GM23338 (cell line): ENCODE measurements around the gene NOD1. TPM values are rescaled to one million over a fixed set of nuclear protein-coding genes. Genes with fewer than 3 reads are reported as not detected.

Source experiments
- ATAC-seq: fragments of 200-7000 bp; cut with Tn5 transposase; 3 replicates; pipeline ENCODE4 v1.9.1; 2020
- DNase-seq: peaks from one replicate; pipeline ENCODE4 v3.0.0-alpha.2; 2015; ENCODE audit warnings: low spot score
- H2AFZ ChIP-seq: fragments of 200-600 bp; sonication (generic); 2 replicates; pipeline ENCODE4 v1.8.0; 2016; ENCODE audit warnings: antibody characterized with exemption, mild to moderate bottlenecking, moderate library complexity
- H3F3A ChIP-seq: fragments of 200-600 bp; sonication (generic); replicated peaks from 2 replicates; pipeline ENCODE4 v1.8.0; 2017; ENCODE audit warnings: antibody characterized with exemption, mixed run types, low read depth
- H3K27ac ChIP-seq: fragments of 200-600 bp; sonication (generic); 2 replicates; pipeline ENCODE4 v1.6.1; 2016; ENCODE audit warnings: low read depth
- H3K27me3 ChIP-seq: fragments of 200-600 bp; sonication (generic); 2 replicates; pipeline ENCODE4 v1.8.0; 2016; ENCODE audit warnings: mild to moderate bottlenecking, mixed run types, moderate library complexity; ENCODE audit not compliant: insufficient read depth
- H3K36me3 ChIP-seq: fragments of 200-600 bp; sonication (generic); 2 replicates; pipeline ENCODE4 v1.8.0; 2016; ENCODE audit warnings: mild to moderate bottlenecking; ENCODE audit not compliant: insufficient read depth
- H3K4me1 ChIP-seq: fragments of 200-600 bp; sonication (generic); 2 replicates; pipeline ENCODE4 v1.8.0; 2016; ENCODE audit warnings: mild to moderate bottlenecking, moderate library complexity; ENCODE audit not compliant: insufficient read depth
- H3K4me2 ChIP-seq: fragments of 200-600 bp; sonication (generic); 2 replicates; pipeline ENCODE4 v1.7.1; 2017; ENCODE audit warnings: mixed run types
- H3K4me3 ChIP-seq: fragments of 200-600 bp; sonication (generic); 2 replicates; pipeline ENCODE4 v1.6.1; 2016; ENCODE audit warnings: mixed run types
- H3K79me2 ChIP-seq: fragments of 200-600 bp; sonication (generic); replicated peaks from 2 replicates; pipeline ENCODE4 v1.8.0; 2017; ENCODE audit warnings: mild to moderate bottlenecking; ENCODE audit not compliant: insufficient read depth
- H3K9me2 ChIP-seq: fragments of 200-600 bp; sonication (generic); 2 replicates; pipeline ENCODE4 v1.8.0; 2017; ENCODE audit not compliant: insufficient read depth
- H4K20me1 ChIP-seq: fragments of 200-600 bp; sonication (generic); replicated peaks from 2 replicates; pipeline ENCODE4 v1.8.0; 2017; ENCODE audit warnings: mild to moderate bottlenecking; ENCODE audit not compliant: insufficient read depth
- H3K27ac Mint-ChIP-seq: 2 replicates; pipeline ENCODE4 v1.8.0; 2020; ENCODE audit warnings: inconsistent platforms, mild to moderate bottlenecking, moderate library complexity, mixed read lengths
- H3K27me3 Mint-ChIP-seq: 3 replicates; pipeline ENCODE4 v1.8.0; 2022; ENCODE audit warnings: low read depth, mild to moderate bottlenecking, moderate library complexity, mixed read lengths, inconsistent platforms; ENCODE audit not compliant: insufficient read depth, poor library complexity
- H3K36me3 Mint-ChIP-seq: 3 replicates; pipeline ENCODE4 v1.8.0; 2021; ENCODE audit warnings: low read depth, mild to moderate bottlenecking, inconsistent platforms, moderate library complexity, mixed read lengths
- H3K4me1 Mint-ChIP-seq: 3 replicates; pipeline ENCODE4 v1.8.0; 2020; ENCODE audit warnings: mild to moderate bottlenecking, inconsistent platforms, mixed read lengths
- H3K4me3 Mint-ChIP-seq: 3 replicates; pipeline ENCODE4 v1.8.0; 2021; ENCODE audit warnings: moderate library complexity, mild to moderate bottlenecking, inconsistent platforms, mixed read lengths
- H3K9me3 Mint-ChIP-seq: 3 replicates; pipeline ENCODE4 v1.8.0; 2020; ENCODE audit warnings: moderate library complexity, mild to moderate bottlenecking, inconsistent platforms, mixed read lengths
- CTCF ChIP-seq, 2 experiments: fragments of 200-600 bp in 1 of 2; sonication (generic) in 1 of 2; conservative IDR thresholded peaks; 2 replicates each; pipeline versions ENCODE4 v1.5.1 to v1.6.1; 2016 to 2017; ENCODE audit warnings: antibody characterized with exemption in 2 of 2, low read depth in 2 of 2, mild to moderate bottlenecking in 2 of 2, moderate library complexity in 1 of 2
- EZH2phosphoT487 ChIP-seq: fragments of 200-600 bp; sonication (generic); IDR thresholded peaks from one replicate; pipeline ENCODE4 v1.8.1; 2018; ENCODE audit warnings: antibody characterized with exemption; ENCODE audit not compliant: unreplicated experiment
- JUNB ChIP-seq: IDR thresholded peaks from one replicate; pipeline ENCODE4 v1.6.1; 2016; ENCODE audit warnings: antibody characterized with exemption; ENCODE audit not compliant: unreplicated experiment
- NANOG ChIP-seq: IDR thresholded peaks from 2 replicates; pipeline ENCODE4 v1.6.1; 2016; ENCODE audit warnings: antibody characterized with exemption, borderline replicate concordance
- POLR2AphosphoS5 ChIP-seq: IDR thresholded peaks from 2 replicates; pipeline ENCODE4 v1.6.1; 2016; ENCODE audit warnings: antibody characterized with exemption, low read depth
- REST ChIP-seq: IDR thresholded peaks from one replicate; pipeline ENCODE4 v1.6.1; 2018; ENCODE audit warnings: antibody characterized with exemption; ENCODE audit not compliant: unreplicated experiment
- STAT1 ChIP-seq: IDR thresholded peaks from one replicate; pipeline ENCODE4 v1.6.1; 2016; ENCODE audit warnings: antibody characterized with exemption; ENCODE audit not compliant: unreplicated experiment
- ZNF114 ChIP-seq: fragments of 250-450 bp; sonication (Bioruptor Pico); IDR thresholded peaks from 2 replicates; pipeline ENCODE4 v1.5.0; 2020; ENCODE audit warnings: mild to moderate bottlenecking, moderate library complexity
- ZNF331 ChIP-seq: fragments of 250-450 bp; sonication (Bioruptor Pico); IDR thresholded peaks from 2 replicates; pipeline ENCODE4 v1.5.0; 2020; ENCODE audit warnings: low read depth, mild to moderate bottlenecking, moderate library complexity
- ZNF462 ChIP-seq: fragments of 250-450 bp; sonication (Bioruptor Pico); IDR thresholded peaks from 2 replicates; pipeline ENCODE4 v1.5.0; 2020; ENCODE audit warnings: mild to moderate bottlenecking, moderate library complexity
- polyA plus RNA-seq: library from polyadenylated mRNA; unstranded; fragments of >200 nt; fragmentation: Nextera tagmentation; extraction: Ambion mirVana; gene quantifications from 2 replicates; pipeline ENCODE4 v1.2.1, GENCODE V29; 2016
- total RNA-seq: library from RNA; depleted of rRNA; stranded (reverse); fragments of >200 nt; shearing (Covaris generic); gene quantifications from 2 replicates; pipeline ENCODE4 v1.2.3, GENCODE V29; 2014

Gene NOD1
- total and polyA plus RNA-seq, 2 experiments from 2014 or later, result 2.1 to 7.3 TPM

GRCh38 chr7:30503274-30504212 lies 25.0 kb upstream of the NOD1 start (continued):
- no peak for TF ChIP-seq CTCF (conservative IDR thresholded peaks at IDR 0.05; ENCODE audit: low read depth in 2 of 2)
- no peak for TF ChIP-seq STAT1

GRCh38 chr7:30502470-30503251 lies 24.1 kb upstream of the NOD1 start:
- Histone ChIP-seq H3K4me3 (peak overlapping the region; percentile 97), H3K4me1 (peaks cover 17% of the 10 kb centered on the region)
- H3K4me3 Mint-ChIP-seq, result peak overlapping the region; percentile 92
- TF ChIP-seq ZNF331 (CRISPR knock-in tag) (no peak), ZNF114 (no peak), REST (no peak), JUNB (no peak), POLR2AphosphoS5 (no peak), ZNF462 (no peak), EZH2phosphoT487 (no peak), NANOG (no peak)

More at GRCh38 chr7:30502470-30503251, 24.1 kb upstream of the NOD1 start:
- H3K27ac ChIP-seq, result no peak overlapping the region
- Mint-ChIP-seq H3K36me3 (peaks cover 60% of the 10 kb centered on the region), H3K9me3 (peaks cover 18% of the 10 kb centered on the region), H3K27me3 (peaks cover 13% of the 10 kb centered on the region), H3K4me1 (peaks cover 26% of the 10 kb centered on the region), H3K27ac (peak overlapping the region; percentile 30; the same call in 1 of the 2 replicates)
- no peaks in the 10 kb centered on the region for H3K27me3 ChIP-seq
- peaks cover 4% of the 10 kb centered on the region; the same call in 1 of the 2 replicates for H3K36me3 ChIP-seq
- ATAC-seq, result no peak
- no peak overlapping the region for H2AFZ ChIP-seq
- peak overlapping the region; percentile 100 for H3K4me2 ChIP-seq
- H4K20me1 ChIP-seq, result peaks cover 19% of the 10 kb centered on the region
- H3K79me2 ChIP-seq, result peaks cover 62% of the 10 kb centered on the region
- H3F3A ChIP-seq, result no peaks in the 10 kb centered on the region
- no peak for DNase-seq
- no peaks in the 10 kb centered on the region for H3K9me2 ChIP-seq
